Stimulated activated naive CD8-positive, alpha-beta T cell treated with anti-CD3 and anti-CD28 coated beads, Interleukin-15, Interleukin-2, amounts not matched to agents 100 U/mL and 50 U/mL, for 24 hours (primary cell): ENCODE measurements around the gene ADRA2C.

Source experiments
- ATAC-seq: fragments of 150-1000 bp; cut with Tn5 transposase; one replicate; pipeline ENCODE4 v1.10.0; 2021
- DNase-seq: peaks from one replicate; pipeline ENCODE4 v3.0.0; 2021

ADRA2C gene

GRCh38 chr4:3733195-3733594, 33.0 kb upstream of the ADRA2C start:
- ATAC-seq, result no peak

GRCh38 chr4:3735196-3735595, 31.0 kb upstream of the ADRA2C start:
- ATAC-seq, result no peak
- DNase-seq, result no peak

More at GRCh38 chr4:3733195-3733594, 33.0 kb upstream of the ADRA2C start:
- DNase-seq, result no peak

GRCh38 chr4:3736290-3736689, 29.9 kb upstream of the ADRA2C start:
- ATAC-seq (no peak), DNase-seq (no peak)

- ATAC-seq, result no peak
Measured at GRCh38 chr4:3736806-3737205, 29.4 kb upstream of the ADRA2C start.

GRCh38 chr4:3739577-3739976, 26.6 kb upstream of the ADRA2C start:
- DNase-seq (no peak), ATAC-seq (no peak)

More at GRCh38 chr4:3736806-3737205, 29.4 kb upstream of the ADRA2C start:
- DNase-seq, result no peak

- no peak for ATAC-seq
- DNase-seq, result no peak
Measured at GRCh38 chr4:3740256-3740655, 25.9 kb upstream of the ADRA2C start.

GRCh38 chr4:3741217-3742011, 24.8 kb upstream of the ADRA2C start:
- ATAC-seq, result no peak
- DNase-seq, result no peak

- DNase-seq (no peak), ATAC-seq (no peak)
Measured at GRCh38 chr4:3742610-3743009, 23.6 kb upstream of the ADRA2C start.

- no peak for ATAC-seq
Measured at GRCh38 chr4:3744232-3744631, 22.0 kb upstream of the ADRA2C start.

GRCh38 chr4:3744901-3745300, 21.3 kb upstream of the ADRA2C start:
- no peak for DNase-seq
- ATAC-seq, result no peak

More at GRCh38 chr4:3744232-3744631, 22.0 kb upstream of the ADRA2C start:
- DNase-seq, result no peak

- no peak for DNase-seq
- ATAC-seq, result no peak
Measured at GRCh38 chr4:3745886-3746656, 20.1 kb upstream of the ADRA2C start.

- no peak for ATAC-seq
Measured at GRCh38 chr4:3746701-3747580, 19.2 kb upstream of the ADRA2C start.

GRCh38 chr4:3747581-3747904, 18.6 kb upstream of the ADRA2C start:
- DNase-seq (peak; percentile 23), ATAC-seq (no peak)

More at GRCh38 chr4:3746701-3747580, 19.2 kb upstream of the ADRA2C start:
- DNase-seq, result no peak

- DNase-seq (no peak), ATAC-seq (no peak)
Measured at GRCh38 chr4:3748136-3748898, 17.9 kb upstream of the ADRA2C start.

- no peak for ATAC-seq
Measured at GRCh38 chr4:3749081-3749480, 17.1 kb upstream of the ADRA2C start.

GRCh38 chr4:3750334-3750733, 15.9 kb upstream of the ADRA2C start:
- ATAC-seq (no peak), DNase-seq (no peak)

More at GRCh38 chr4:3749081-3749480, 17.1 kb upstream of the ADRA2C start:
- DNase-seq, result no peak

- no peak for ATAC-seq
- no peak for DNase-seq
Measured at GRCh38 chr4:3752022-3752421, 14.2 kb upstream of the ADRA2C start.

- ATAC-seq, result no peak
- DNase-seq, result no peak
Measured at GRCh38 chr4:3753726-3754412, 12.3 kb upstream of the ADRA2C start.

GRCh38 chr4:3756343-3757059, 9.7 kb upstream of the ADRA2C start:
- DNase-seq, result no peak
- no peak for ATAC-seq

- DNase-seq (no peak), ATAC-seq (no peak)
Measured at GRCh38 chr4:3759236-3759635, 6.9 kb upstream of the ADRA2C start.
